ENCODE data around the gene SPRYD7. TPM values are rescaled to one million over a fixed set of nuclear protein-coding genes. Genes with fewer than 3 reads are reported as not detected.
A peak's percentile ranks its signal among the peaks of the same experiment; 100 is the strongest.
"Not testable (repeated sequence)": the region's sequence is repeated elsewhere in the genome, so short reads cannot be mapped to it uniquely, and the experiment has no call there.

SPRYD7 gene, protein sequence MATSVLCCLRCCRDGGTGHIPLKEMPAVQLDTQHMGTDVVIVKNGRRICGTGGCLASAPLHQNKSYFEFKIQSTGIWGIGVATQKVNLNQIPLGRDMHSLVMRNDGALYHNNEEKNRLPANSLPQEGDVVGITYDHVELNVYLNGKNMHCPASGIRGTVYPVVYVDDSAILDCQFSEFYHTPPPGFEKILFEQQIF
- 12.0 TPM for polyA plus RNA-seq (2013, experiment 1 of 2; ENCODE audit: insufficient read length)
- 13.3 TPM for polyA plus RNA-seq (2013, experiment 2 of 2; ENCODE audit: insufficient read length)

DNA sequence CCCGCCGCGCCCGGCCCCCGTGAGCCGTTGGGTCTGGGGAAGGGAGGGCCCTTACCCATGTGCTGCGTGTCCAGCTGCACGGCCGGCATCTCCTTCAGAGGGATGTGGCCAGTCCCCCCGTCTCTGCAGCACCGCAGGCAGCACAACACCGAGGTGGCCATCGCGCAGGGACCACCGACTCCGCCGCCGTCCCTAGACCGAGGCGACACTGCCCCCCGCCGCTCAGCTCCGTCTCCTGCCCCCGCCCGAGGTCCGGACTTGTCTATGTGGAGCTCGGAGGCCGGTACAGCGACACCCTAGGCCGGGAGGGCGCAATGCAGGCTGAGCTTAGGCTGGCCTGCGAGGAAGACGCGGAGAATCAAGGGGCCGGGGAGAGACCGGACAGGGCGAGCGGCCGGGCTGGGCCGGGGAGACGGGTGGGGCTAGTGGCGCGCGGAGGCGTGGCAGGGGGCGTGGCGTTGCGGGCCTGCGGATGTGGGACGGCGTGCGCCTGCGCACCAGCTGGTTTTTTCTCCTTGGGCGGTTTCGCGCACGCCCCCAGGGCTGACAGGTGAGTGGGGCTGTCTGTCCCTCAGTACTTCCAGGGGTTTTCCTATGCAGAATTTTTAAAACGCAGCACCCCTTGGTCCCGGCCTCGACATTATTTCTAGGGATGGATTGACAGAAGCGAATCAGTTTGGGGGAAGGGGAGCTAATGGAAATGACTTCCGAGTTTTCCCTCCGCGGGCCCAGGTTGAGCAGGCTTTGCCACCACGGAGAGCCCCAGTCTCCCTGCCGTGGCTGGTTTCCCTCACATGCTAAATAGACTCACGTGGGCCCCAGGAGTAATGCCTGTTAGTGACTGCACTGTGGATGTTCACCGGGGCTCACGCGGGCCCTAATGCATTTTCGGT is at the start of gene SPRYD7:
TSS of gene SPRYD7 (minus strand) at position 266 of the 893 bp plus-strand sequence. CDS start at position 161, 105 bp downstream.
- DNase-seq = peak; percentile 98

DNA sequence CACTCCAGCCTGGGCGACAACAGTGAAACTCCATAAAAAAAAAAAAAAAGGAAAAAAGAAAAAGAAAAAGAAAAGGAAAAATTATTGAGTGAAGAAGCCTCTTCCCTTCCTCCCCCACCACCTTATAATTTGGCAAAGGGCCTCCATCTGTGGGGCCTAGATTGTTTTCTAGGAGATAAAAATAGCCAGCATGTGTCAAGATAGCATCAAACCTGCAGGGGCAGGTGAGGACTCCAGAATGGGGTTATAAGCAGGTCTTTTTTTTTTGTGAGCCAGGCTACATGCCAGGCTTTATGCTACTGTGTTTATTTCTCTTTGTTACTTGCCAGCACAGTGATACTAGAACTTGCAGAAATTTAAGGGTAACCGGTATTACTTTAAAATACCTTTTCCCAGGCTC is 49.0 kb upstream of the SPRYD7 start:
- no peak for DNase-seq

DNA sequence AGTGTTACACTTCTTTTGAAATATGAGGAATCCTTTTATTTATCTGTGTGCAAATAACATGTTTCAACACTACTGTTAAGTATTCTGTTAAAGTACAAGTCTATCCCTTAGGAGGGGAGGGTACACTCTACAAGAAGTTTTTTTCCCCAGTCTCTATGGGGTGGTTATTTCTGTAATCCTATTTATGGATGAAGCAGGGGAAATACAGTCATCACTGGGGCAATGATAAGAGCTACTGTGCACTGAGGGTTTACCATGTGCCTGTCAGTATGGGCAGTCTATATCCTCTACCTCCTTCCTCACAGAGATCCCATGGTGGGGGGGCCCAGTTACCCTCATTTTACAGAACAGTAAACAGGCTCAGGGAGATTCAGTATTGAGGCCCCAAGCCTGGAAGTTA is 44.1 kb upstream of the SPRYD7 start:
- no peak for DNase-seq

DNA sequence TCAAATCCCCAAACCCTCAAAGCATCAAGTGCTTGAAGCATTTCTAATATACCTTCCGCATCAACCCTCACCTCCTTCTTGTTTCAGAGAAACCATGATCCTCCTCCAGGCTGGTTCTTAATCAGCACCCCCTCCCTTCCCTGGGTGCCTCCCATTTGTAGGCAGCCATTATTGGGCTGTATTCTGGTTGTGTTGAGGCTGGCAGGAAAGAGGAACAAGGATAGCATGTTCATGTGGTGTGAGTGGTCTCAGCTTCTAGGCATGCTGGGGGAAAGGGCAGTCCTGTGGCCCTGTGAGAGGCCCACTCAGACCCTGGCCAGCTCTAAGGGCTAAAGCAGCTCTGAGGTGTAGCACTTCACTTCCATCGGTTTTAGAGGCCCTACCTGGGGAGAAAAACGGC is 41.9 kb upstream of the SPRYD7 start:
- DNase-seq = no peak

DNA sequence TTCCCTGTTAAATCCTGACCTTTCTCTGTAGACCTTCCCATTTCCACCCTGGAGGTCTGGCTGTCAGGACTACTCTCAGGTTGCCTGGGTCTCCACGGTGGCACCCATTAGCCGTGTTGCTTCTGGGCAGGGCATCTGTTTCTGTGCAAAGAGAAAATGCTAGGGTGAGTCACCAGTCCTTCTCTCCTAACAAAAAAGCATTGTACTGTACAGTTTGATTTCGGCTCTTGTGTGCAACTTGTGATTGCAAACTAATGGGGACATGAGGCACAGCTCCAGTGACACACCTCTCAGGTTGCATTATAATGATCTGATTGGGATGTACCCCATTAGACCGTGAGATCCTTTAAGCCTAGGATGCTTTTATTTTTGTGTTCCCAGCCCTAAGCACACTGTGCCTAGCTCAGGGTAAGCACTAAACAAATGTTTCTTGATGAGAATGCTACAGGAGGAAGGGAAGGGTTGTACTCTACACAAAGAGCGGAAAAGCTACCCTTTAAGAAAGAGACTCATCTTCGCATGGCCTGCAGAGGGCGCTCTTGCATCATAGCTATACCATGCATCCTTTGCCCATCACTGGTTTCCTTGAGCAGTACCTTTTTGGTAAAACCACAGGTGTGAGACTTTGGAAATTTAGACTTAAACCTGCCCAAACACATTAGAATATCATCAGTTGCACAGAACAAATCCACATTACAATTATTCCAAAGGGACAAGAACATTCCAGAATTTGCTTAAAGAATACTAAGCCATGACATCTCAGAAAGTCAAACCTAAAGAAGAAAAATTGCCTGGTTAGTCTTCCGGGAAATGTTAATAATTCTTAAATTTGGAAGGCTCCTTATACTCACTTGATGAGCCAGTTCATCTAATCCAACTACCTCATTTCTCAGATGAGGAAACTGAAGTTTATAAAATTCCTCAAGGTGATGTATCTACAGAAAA is 40.4 kb upstream of the SPRYD7 start:
- DNase-seq = peak; percentile 60

DNA sequence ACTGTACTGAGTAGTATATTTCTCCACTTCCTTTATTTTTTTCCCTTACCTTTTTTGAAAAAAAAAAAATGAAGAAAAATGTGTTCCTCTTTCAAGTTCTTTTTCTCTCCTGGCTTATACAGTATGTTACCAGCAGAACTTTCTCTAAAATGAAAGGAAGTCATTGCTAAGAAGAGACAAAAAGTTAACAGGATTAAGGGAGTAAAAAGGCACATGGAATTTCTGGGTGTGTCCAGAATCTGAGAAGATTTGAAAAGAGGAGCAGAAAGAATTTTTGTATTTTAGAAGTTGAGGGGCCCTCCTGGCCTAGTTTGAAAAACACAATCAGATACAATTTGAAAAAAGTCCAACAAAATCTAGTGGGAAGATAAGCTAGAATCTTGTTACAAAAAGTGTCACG is 39.7 kb upstream of the SPRYD7 start:
- DNase-seq = no peak

DNA sequence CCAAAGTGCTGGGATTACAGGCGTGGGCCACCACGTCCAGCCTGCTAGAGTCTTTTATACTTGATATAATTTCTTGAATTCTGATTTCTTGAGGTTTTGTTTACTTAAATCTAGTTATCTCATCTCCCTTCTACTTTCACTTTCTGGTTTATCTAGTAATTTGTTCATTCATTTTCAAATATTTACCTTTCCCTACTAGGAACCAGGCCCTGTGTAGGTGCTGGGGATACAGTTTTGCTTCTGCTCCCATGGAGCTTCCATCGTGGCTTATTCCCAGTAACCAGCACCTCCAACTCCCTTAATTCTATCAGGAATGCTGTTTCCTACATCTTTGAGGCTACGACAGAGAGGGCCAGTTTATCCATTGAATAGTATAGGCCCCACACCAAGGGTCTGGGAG is 36.6 kb upstream of the SPRYD7 start:
- no peak for DNase-seq

DNA sequence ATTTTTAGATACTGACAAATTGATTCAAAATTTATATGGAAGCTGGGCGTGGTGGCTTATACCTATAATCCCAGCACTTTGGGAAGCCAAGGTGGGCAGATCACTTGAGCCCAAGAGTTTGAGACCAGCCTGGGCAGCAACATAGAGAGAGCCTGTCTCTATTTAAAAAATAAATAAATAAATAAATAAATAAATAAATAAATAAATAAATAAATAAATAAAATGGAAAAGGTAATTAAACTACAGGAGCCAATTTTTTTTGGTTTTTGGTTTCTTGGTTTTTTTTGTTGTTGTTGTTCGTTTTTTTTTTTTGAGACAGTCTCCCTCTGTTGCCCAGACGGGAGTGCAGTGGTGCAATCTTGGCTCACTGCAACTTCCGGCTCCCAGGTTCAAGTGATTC is 31.3 kb upstream of the SPRYD7 start:
- DNase-seq = no peak

DNA sequence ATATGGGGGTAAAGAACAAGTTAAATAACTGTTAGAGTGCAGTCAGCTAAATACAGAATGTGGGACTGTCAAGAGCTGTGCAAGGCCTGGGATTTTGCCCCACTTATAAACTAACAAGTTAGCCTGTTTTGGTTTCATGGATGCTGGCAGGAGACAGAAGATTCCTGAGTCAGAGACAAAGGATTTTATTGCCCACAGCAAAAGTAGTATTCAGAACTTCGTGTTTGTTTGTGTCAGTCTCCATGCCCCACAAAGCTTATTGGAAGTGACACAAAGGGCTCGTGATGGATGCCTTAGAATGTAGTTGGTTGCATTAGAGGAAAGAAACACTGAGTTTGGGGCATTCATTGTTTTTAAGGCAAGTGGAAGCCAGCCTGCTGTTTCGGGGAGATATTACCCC is 22.2 kb upstream of the SPRYD7 start:
- DNase-seq = no peak

DNA sequence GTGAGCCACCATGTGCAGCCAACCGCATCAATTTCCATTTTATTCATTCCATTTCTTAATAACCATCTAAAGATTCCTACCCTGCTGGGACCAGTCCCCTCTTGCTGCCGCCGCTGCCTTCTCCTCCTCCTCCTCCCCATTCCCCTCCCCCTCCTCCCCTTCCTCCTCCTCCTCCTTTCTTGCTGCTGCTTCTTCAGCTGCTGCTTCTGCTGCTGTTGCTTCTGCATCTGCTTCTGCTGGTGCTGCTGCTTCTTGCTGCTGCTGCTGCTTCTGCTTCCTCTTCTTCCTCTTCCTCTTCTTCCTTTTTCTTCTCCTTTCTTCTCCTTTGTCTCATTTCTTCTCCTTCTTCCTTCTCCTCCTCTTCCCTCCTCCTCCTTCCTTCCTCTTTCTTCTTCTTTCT is 20.0 kb upstream of the SPRYD7 start:
- DNase-seq = no peak

DNA sequence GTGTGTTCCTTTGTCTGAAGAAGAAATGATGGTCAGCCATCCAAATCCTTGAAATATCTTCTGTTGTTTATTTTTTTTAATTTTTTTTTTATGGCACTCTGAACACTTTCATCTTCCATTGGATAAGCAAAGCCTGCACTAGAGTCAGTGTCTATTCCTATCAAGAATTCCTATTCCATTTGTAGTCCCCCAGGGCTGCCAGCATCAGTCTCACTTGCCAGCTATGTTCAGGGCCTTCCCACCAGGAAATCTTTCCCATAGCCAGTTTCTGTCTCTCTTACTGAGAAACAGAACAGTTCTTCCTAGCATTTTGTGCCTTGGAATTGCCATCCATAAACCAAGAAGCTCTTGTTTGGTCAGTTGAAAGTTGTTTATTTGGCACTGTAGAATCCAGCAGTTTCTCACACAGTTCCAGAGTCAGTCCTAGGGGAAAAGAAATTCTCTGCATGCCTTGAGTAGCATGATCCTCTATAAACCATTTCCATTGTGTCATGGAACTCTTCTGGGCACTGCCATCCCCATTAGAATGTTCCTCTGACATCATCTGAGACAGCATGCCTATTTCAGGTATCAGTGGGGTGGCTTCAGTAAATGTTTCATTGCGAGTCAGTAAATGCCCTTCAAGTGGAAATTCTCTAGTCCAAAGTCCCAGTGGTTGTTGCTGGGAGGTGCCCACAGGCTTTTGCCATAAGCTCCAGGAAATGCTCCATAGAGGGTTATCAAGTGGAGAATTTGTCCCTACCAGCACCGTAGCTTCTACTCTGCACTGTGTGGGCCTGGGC is 18.7 kb upstream of the SPRYD7 start:
- no peak for DNase-seq

DNA sequence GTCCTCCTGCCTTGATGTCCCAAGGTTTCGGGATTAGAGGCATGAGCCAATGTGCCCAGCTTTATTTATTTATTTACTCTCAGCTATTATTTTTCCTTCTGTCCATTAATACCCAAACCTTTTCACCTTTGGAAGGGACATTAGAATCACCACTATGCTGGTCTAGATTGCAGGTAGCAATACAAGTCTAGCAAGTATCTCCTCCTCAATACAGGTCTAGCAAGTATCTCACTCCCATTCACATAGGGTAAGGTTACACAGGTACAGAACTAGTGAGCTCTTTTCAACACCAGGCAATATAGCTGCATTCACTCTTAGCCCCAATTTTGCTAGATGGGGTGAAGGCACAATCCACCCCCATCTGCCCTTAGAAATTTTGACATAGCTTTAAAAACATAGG is 17.4 kb upstream of the SPRYD7 start:
- DNase-seq = no peak

DNA sequence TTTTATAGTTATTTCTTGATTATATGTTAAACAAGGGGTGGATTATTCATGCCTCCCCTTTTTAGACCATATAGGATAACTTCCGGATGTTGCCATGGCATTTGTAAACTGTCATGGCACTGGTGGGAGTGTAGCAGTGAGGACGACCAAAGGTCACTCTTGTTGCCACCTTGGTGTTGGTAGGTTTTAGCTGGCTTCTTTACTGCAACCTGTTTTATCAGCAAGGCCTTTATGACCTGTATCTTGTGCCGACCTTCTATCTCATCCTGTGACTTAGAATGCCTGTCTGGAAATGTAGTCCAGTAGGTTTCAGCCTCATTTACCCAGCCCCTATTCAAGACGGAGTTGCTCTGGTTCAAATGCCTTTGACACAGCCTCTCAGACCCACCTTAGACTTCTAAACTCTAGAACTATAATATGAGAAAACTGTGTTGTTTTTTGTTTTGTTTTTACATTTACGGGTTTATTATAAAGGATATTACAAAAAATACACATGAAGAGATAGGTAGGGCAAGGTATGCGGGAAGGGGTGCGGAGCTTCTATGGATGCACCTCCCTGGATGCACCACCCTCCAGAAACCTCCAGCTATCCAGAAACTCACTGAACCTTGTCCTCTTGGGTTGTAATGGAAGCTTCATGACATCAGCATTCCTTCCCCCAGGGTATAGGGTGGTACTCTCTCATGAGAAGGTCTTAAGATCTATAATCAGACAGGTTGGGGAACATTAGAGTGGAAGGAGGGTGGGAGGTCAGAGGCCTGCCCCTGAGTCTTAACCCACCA is 15.8 kb upstream of the SPRYD7 start:
- DNase-seq = no peak

DNA sequence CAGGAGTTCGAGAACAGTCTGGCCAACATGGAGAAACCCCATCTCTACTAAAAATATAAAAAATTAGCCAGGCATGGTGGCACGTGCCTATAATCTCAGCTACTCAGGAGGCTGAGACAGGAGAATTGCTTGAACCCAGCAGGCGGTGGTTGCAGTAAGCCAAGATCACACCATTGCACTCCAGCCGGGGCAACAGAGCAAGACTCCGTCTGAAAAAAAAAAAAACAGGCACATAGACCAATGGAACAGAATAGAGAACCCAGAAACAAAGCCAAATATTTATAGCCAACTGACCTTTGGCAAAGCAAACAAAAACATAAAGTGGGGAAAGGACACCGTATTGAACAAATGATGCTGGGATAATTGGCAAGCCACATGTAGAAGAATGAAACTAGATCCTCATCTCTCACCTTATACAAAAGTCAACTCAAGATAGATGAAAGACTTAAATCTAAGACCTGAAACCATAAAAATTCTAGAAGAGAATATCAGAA is 12.7 kb upstream of the SPRYD7 start:
- DNase-seq = not testable (repeated sequence)

DNA sequence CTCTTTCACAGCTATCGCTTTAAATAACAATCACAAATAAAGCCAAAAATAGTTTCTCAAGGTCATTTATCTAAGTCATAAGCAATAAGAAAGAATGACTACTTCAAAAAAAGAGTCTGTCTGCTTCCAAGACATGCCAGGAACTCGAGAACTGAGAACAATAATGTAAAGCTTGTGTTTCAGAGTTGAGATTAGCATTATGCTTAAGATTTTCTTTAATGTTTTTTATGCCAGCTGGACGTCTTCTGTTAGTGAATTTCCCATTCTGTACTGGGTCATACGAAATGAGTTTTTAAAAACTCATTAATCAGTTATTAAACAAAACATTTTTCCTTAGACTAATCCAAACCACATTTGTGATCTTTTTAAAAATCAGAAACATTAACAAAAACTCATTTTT is 3.2 kb upstream of the SPRYD7 start:
- no peak for DNase-seq

DNA sequence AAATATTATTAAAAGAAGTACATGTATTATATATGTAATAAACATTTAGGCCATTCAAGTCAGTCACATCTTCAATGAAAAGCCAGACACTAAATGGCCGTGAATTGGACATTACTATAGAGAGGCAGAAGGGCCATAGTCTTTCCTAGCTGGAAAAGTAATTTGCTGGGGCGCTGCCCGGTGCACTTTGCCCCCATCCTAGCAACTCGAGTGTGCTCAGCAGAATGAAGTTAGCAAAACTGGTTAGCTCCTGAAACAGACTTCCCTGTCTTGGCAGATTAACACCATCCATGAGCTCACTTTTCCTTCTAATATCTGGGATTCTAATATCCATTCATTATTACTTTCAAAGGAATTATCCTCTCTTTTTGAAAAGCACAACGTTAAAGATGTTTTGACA is 2.8 kb upstream of the SPRYD7 start:
- DNase-seq = no peak

DNA sequence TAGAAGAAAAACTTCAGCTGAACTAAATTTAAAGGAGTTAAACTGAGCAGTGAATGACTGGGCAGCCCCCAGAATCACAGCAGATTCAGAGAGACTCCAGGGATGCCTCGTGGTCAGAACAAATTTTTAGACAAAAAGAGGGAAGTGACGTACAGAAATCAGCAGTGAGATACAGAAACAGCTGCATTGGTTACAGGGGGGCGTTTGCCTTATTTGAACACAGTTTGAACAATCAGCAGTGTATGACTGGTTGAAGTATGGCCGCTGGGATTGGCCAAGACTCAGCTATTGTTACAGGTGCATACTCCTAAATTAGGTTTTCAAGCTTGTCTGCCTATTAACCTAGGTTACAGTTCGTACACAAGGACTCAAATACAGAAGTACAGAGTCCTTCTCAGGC is 2.2 kb upstream of the SPRYD7 start:
- DNase-seq = no peak

DNA sequence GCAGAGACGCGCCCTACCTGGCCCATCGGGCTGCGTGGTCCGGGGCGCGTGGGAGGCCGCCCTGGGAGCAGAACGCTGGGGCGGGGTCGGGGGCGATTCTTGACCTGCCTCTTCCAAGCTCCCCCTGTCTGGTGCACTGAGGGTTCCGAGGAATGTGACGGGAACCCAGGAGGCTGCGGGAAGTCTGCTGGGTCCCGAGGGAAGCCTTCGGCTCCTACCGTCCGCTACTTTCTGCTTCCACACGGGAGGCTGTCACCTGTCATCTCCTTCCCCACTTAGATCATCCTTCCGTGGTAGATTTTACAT is 781 bp upstream of the SPRYD7 start:
- no peak for DNase-seq

DNA sequence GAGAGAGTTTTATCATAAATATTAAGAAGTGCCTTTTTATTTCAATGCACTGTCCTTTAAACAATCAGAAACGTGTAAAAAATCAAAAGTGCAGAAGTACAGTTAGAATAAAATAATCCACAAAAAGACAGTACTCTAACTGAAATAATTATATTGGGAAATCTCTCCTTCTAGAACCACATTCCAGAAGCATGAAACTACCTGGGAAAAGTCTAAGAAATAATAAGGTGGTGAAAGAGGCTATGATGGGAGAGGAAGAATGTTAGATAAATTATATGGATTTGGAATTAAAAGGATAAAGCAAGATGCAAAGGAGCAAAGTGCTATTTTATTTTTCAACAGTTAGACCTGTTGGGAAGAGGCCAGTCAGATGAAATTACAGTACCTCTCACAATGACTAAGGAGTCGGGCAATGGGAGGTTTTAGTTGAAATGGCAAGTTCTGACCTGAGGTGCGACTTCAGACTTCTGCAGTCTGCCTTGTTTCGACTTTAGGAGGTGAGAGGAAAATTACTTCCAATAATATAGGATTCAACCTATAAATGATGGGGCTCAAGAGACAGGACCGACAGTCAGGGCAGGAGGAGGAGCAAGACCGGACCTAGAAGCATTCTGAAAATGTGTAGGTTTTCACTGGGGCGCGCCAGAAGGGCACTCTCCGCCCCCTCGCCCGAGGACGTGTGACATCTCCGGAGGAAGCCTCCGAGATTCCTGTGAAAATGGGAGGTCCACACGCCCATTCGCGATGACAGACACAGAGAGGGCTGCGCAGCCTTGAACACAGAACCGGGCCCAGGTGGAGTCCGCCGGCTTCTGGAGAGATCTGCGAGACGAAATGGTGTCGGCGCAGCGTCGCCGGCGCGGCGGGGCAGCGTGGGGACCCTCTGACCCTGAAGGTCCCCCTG is 717 bp downstream of the SPRYD7 start:
- DNase-seq = peak; percentile 55

DNA sequence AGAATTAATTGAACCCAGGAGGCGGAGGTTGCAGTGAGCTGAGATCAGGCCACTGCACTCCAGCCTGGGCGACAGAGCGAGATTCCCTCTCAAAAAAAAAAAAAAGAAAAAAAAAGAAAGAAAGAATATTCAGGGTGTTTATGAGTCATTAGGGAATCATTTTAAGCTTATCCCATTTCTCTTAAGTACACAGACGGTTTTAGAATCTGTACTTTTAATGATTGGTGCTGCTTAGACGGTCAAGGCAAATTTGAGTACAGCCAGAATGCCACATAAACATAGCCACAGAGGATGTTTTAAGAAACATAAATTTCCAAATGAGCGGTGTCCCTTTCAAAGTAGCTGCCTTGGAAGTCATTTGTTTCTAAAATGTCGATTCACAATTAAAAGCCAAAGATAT is 2.6 kb downstream of the SPRYD7 start:
- DNase-seq = no peak
